Loucy (cell line): ENCODE results near the gene PPP4R4.

Source experiments
- EZH2phosphoT487 ChIP-seq: fragments of 200-600 bp; IDR thresholded peaks from 2 replicates; pipeline ENCODE4 v1.6.1; 2018; ENCODE audit warnings: antibody characterized with exemption, mild to moderate bottlenecking, moderate library complexity, borderline replicate concordance
- TF ChIP-seq, protein P1 (sequence below): fragments of 200-600 bp; sonication (generic); conservative IDR thresholded peaks from 2 replicates; pipeline ENCODE4 v1.5.1; 2014; ENCODE audit warnings: mild to moderate bottlenecking, antibody characterized with exemption, low read length

- TF ChIP-seq, protein P1, sequence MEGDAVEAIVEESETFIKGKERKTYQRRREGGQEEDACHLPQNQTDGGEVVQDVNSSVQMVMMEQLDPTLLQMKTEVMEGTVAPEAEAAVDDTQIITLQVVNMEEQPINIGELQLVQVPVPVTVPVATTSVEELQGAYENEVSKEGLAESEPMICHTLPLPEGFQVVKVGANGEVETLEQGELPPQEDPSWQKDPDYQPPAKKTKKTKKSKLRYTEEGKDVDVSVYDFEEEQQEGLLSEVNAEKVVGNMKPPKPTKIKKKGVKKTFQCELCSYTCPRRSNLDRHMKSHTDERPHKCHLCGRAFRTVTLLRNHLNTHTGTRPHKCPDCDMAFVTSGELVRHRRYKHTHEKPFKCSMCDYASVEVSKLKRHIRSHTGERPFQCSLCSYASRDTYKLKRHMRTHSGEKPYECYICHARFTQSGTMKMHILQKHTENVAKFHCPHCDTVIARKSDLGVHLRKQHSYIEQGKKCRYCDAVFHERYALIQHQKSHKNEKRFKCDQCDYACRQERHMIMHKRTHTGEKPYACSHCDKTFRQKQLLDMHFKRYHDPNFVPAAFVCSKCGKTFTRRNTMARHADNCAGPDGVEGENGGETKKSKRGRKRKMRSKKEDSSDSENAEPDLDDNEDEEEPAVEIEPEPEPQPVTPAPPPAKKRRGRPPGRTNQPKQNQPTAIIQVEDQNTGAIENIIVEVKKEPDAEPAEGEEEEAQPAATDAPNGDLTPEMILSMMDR = no peak
- TF ChIP-seq EZH2phosphoT487 = no peak
Observed at GRCh38 chr14:94224040-94224439, 49.9 kb downstream of the PPP4R4 start.
